Hippocampal formation (tissue), 2 donors: Measurements from ENCODE around the gene SF3B4.
A peak's percentile ranks its signal among the peaks of the same experiment; 100 is the strongest.
"Not testable (repeated sequence)": the region's sequence is repeated elsewhere in the genome, so short reads cannot be mapped to it uniquely, and the experiment has no call there.

ENCODE experiments used
- DNase-seq, 2 donors: peaks; one replicate each; lab custom pipeline; 2025; lab: John Stamatoyannopoulos, UW

SF3B4 gene, protein sequence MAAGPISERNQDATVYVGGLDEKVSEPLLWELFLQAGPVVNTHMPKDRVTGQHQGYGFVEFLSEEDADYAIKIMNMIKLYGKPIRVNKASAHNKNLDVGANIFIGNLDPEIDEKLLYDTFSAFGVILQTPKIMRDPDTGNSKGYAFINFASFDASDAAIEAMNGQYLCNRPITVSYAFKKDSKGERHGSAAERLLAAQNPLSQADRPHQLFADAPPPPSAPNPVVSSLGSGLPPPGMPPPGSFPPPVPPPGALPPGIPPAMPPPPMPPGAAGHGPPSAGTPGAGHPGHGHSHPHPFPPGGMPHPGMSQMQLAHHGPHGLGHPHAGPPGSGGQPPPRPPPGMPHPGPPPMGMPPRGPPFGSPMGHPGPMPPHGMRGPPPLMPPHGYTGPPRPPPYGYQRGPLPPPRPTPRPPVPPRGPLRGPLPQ

GRCh38 chr1:149927563-149928400, at the start of gene SF3B4:
Gene SF3B4 (minus strand): TSS chr1:149927803. CDS start chr1:149927759, 44 bp downstream.
- DNase-seq = peak; percentile 94

DNA sequence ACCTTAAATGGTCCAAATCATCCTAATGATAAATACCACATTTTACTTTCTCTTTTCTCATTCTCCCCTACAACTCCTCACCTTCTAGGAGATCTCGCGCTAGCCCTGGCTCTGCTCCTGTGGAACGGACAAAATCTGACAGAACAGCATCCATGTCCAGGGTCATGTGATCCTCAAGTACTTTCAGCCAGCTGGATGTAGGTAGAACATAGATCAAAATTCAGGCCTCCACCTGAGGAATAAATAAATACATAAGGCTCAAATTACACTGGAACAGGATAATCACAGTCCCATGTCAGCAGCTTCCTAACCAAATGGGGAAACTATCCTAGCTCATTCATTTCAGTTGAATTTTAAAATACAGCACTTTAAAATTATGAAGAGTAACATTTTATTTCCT, 49.7 kb upstream of the SF3B4 start:
- DNase-seq = no peak

DNA sequence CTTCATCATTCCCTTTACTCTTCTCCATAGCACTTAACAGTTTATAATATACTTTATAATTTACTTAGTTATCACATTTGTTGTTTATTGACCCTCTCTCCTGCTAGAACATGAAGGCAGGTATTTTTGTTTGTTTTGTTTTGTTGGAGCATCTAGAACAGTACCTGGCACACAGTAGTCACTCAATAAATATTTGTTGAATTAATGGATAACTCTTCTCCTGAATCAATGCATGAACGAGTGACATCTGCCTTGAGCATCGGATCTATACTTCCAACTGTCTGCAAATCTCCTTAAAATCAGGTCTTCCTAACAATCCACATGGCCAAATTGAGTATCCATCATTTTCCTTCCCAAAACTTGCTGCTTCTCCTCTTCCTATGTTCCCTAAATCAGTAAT, 44.9 kb upstream of the SF3B4 start:
- DNase-seq = no peak

DNA sequence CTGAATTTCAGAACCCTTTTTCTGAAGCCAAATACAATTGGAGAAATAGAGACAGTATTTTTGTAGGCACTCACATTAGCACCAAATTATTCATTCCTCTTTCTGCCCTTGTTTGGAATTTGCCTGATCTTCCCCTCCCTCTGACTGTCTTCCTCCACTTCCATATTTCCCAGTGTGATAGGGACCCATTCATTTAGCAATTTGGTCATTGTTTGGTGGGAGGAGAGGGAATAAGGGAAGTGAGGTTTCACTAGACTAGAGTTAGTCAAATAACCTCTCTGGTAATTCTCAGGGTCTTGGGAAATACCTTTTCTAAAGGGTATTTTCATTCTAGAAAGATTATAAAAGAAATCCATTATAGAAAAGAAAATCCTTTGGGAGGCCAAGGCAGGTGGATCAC, 40.0 kb upstream of the SF3B4 start:
- no peak for DNase-seq

- no peak for DNase-seq
Measured at GRCh38 chr1:149967041-149967440, 39.4 kb upstream of the SF3B4 start.

DNA sequence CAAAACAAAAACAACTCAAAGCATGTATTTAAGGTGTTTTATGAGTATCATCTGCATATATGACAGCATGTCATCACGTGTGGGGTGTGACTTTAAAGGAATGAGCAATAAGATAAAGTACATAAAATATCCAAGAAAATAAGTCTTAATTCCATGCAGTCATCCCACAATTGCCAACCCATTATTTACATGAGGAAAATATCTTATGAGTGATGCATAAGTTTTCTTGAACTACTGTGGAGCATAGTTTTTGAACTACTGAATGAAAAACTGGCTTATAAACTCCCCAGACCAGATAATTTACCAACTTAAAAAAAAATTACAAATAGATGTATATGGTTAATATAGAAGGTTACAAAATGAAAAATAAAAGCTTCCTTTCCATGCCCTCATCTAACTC, 38.8 kb upstream of the SF3B4 start:
- no peak for DNase-seq

DNA sequence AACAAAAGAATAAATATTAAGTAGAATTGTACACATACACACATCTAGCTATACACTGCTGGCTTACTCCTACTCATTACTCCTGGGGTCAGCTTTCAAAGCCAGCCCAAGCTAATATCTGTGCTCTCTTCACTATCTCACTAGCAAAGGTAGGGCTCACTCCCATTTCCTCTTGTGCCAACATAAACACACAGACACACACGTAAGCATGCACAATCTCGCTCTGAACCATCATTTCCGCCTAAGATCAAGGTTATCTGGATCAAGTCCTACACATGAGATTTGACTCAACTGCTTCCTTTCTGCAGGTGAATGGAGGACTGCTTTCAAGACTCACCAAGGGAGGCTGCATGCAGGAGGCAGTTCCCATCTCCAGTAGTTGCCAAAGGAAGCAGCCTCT, 37.8 kb upstream of the SF3B4 start:
- DNase-seq = no peak

DNA sequence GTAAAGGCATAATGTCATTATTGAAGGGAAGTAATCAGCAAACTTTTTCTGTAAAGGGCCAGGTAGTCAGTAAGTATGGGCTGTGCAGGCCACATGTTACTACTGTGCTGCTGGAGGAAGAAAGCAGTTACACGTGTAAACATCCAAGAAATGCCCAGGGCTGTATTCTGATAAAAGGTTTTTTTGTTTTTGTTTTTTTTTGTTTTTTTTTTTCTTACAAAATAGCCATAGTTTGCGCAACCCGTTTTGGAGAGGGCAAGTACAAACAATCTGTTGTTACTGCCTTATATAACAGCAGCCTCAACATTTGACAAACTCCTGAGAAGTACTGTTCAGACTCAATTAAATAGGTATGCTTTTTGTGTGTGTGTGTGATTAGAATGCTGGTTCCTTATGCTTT, 35.8 kb upstream of the SF3B4 start:
- no peak for DNase-seq

GRCh38 chr1:149962736-149963135, 35.1 kb upstream of the SF3B4 start:
- no peak for DNase-seq

DNA sequence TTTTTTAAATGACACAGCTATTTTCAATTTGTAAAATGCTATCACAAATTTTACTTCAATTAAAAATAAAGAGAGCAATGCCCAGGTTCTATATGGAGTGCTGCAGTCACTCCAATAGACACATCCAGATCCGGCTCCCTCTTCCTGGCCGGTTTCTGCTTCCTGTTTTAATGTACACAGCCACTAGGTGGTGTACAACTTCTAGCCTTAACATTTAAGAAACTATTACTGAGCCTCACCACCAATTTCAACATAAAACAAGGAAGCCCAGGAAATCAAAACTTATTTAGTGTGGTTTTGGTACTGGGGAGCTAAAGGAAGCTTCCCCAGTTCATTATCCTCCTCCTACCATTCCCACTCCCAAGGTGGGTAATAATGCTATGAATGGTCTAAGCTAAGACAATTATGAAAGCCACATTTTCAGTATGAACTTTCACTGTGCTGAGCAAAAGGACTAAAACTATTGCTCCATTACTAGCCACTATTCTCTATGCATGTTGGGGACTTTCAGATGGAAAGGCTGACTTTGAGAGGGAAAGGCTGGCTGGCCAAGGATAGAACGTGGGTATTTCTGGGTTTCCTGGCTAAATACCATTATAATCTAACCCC, 34.5 kb upstream of the SF3B4 start:
- peak; percentile 39 to 85 for DNase-seq

DNA sequence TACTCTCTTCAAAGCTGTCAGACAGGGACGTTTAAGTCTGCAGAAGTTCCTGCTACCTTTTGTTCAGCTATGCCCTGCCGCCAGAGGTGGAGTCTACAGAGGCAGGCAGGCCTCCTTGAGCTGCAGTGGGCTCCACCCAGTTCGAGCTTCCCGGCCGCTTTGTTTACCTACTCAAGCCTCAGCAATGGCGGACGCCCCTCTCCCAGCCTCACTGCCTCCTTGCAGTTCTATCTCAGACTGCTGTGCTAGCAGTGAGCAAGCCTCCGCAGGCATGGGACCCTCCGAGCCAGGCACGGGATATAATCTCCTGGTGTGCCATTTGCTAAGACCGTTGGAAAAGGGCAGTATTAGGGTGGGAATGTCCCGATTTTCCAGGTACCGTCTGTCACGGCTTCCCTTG, 29.9 kb upstream of the SF3B4 start:
- not testable (repeated sequence) for DNase-seq

DNA sequence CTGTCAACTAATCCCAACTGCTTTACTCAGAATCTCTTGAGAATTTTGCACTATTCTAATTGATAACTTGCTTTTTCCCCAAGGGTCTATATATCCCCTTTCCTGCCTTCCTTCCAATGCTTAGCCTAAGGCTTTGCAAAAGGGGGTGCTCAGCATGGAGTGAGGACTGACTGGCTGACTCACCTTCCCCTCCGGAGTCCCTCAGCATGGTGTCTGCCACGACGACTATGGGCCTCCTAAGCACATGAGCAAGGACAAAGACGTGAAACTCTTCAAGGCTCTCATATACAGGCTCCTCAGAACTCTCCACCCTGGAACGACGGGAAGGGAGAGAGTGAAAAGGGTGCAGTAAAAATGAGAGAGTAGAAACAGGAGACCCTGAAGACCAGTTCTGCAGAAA, 22.3 kb upstream of the SF3B4 start:
- no peak for DNase-seq

DNA sequence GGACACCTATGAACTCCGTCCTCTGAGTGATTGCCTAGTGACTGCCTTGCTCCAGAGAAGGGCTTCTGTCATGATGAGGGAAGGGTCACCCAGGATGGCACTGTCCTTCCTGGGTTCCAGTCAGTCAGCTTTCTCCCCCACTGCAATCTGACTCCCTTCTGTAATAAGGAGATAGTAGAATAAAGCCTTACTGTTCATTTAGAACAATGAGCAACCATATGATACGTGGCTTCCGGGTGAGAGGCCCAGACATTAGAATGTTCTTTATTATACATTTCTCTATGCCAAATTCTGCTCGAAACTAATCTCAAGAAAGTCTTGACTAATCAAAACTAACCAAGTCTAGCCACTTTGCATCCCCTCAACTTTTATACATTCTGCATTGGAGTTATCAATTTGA, 17.6 kb upstream of the SF3B4 start:
- DNase-seq = no peak

DNA sequence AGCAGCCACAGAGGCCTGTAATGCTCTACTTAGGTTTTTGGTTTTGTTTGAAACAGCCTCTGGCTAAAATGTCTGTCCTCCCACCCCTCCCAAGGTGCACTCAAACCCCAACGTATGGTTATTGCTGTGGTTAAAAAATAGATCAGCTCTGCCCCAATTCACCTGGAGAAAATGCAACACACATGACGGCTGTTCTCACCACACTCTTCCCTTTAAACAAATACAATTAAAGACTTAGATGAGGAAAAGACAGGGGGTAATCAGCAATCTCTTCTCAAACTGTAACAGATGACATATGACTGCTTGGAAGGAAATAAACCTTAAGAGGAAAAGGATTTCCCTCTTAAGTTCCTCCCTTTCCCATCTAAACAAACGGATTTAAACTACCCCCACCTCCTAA, 15.3 kb upstream of the SF3B4 start:
- DNase-seq = no peak

DNA sequence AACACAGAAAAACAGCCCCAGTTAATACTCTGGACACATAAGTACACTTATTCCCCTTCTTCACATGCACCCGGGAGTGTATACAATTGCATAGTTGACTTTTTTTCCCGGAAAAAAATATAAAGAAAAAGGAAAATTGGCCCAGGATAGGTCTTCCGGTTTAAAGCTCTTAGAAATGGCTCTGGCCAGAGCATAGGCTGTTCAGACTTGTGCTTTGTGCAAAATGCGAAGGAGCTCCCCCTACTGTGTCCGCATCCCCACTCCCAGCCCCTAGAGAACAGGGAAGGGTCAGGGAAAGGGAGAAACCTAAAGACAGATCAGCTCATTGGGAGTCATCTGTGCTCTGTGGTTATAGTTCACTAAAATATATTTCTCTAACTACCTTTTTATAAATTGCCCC, 14.6 kb upstream of the SF3B4 start:
- DNase-seq = peak in 1 of 2 donors; percentile 43

DNA sequence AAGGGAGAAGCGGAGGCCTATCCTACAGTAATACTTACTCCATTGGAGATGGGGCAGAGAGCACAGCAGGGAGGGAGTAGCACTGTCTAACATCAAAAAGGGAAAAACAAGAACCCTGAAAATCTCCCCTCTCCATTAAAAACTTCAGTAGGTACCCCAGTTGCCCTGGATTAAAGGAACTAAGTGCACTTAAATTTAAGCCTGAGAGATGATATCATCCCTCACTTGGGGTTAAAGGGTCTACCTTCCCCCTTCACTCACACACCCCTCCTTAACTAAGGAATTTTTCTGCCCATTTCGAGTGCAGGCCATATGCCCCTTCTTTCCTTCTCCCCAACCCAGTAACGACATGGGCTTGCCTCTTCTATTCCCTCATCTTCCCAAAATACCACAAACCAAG, 12.8 kb upstream of the SF3B4 start:
- DNase-seq = no peak

GRCh38 chr1:149938668-149939003, 11.0 kb upstream of the SF3B4 start:
- DNase-seq = not testable (repeated sequence)

DNA sequence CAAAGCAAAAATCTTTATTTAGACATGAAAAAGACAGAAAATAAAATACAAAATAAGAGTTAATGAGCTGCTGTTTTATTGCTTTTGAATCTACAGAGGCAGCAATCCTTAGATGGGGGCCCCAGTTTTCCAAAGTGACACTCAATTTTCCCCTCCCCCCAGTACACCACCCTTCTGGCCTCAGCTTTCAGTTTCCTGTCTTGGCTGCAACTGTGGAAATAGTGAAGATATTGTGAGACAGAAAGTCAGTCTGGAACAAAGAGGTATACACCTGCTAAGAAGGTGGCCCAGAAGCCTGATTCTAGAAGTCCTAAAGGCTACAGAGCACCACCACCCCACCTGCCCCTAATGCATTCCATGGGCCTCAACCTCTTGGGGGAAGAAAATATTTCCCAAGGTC, 10.2 kb upstream of the SF3B4 start:
- DNase-seq = no peak

DNA sequence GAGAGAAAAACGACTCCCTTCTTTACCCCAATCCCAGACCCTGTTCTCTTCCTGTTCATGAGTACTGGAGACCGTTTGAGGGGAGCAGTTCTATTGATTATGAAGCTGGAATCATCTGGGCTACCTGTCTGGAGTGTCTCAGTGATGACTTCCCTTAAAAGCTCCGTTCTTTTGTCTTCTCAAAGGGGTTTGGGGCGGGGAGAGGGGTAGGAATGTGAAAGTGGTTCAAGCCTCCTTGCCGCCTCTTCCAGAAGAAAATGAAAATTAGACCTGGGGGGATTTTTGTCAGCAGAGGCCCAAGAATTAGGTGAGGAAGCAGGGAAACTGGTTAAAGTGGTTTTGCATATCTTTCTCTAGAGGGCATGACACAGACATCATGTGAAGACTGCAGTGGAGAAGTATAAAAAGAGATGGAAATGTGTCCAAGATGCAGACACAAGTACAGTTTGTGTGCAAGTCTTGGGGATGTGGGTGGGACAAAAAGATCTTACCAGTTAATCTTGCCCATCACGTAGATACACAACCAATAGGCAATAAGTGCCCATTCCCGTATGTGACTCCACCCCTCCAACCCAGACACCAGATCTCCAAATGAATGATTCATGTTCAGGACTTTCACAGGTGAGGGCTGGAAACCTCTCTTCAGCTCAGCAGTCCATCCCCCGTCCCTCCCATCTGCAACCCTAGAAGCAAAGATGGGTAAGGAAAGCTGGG, 9.5 kb upstream of the SF3B4 start:
- peak in 1 of 2 donors; percentile 14 for DNase-seq

GRCh38 chr1:149936170-149936991, 8.8 kb upstream of the SF3B4 start, which contains the start of gene MTMR11:
Gene MTMR11 (minus strand): TSS chr1:149936879. CDS start chr1:149936647, 232 bp downstream.
- peak in 1 of 2 donors; percentile 7 for DNase-seq

GRCh38 chr1:149934356-149934755, 6.8 kb upstream of the SF3B4 start:
- no peak for DNase-seq
